Measurements from ENCODE around the gene SDHAF3.

GRCh38 chr7:97179454-97180104 lies 62.1 kb downstream of the SDHAF3 start:
- TF ChIP-seq MAX (IDR thresholded peaks at IDR 0.05) (no peak), REST (IDR thresholded peaks at IDR 0.05) (no peak), CTCF (IDR thresholded peaks at IDR 0.05) (peak; percentile 80)

Data from A549 (cell line).